CMK (cell line): ENCODE measurements around the gene RIMS4.
"Not testable (repeated sequence)": the region's sequence is repeated elsewhere in the genome, so short reads cannot be mapped to it uniquely, and the experiment has no call there.

Experiments used
- DNase-seq: peaks from one replicate; pipeline ENCODE4 v3.0.0-alpha.2; 2010; ENCODE audit warnings: low read depth

RIMS4 gene

GRCh38 chr20:44830523-44830922 is 20.2 kb upstream of the RIMS4 start:
- DNase-seq: no peak

DNA sequence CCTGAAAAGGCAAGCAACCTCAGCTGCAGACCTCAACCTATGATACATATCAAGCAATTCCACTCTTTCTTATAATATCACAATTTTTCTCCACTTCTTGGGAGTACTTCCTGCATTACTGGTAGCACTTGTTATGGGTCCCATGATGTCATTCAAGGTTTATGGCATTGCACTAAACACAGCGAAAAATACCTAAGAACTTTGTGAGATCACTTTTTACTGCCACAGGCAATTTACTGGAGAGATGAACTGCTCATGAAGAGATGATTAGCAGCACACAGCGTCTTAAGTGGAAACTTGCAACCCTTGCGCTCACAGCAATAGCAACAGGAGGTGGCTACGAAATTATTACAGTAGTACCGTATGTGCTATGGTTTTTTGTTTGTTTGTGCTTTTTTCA is 19.3 kb upstream of the RIMS4 start:
- no peak for DNase-seq

GRCh38 chr20:44828640-44829039 is 18.3 kb upstream of the RIMS4 start:
- no peak for DNase-seq

DNA sequence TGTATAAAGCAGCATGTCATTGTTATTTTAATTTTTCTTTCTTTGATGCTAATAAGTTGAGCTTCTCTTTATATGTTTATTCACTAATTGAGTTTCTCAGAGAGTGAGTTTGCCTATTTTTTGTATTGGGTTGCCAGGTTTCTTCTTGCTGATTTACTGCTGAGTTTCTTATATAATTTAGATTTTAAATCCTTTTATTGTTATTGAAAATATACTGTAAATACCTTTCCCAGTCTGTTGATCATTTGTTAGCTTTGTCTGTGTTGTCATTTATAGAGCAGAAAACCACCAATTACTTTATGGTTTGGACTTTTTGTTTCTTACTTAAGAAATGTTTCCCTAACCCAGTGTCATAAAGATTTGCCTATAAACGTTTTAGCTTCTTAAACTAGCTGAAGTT is 17.1 kb upstream of the RIMS4 start:
- no peak for DNase-seq

GRCh38 chr20:44821576-44821975 is 11.2 kb upstream of the RIMS4 start:
- not testable (repeated sequence) for DNase-seq

GRCh38 chr20:44819936-44820335 is 9.6 kb upstream of the RIMS4 start:
- DNase-seq: no peak

DNA sequence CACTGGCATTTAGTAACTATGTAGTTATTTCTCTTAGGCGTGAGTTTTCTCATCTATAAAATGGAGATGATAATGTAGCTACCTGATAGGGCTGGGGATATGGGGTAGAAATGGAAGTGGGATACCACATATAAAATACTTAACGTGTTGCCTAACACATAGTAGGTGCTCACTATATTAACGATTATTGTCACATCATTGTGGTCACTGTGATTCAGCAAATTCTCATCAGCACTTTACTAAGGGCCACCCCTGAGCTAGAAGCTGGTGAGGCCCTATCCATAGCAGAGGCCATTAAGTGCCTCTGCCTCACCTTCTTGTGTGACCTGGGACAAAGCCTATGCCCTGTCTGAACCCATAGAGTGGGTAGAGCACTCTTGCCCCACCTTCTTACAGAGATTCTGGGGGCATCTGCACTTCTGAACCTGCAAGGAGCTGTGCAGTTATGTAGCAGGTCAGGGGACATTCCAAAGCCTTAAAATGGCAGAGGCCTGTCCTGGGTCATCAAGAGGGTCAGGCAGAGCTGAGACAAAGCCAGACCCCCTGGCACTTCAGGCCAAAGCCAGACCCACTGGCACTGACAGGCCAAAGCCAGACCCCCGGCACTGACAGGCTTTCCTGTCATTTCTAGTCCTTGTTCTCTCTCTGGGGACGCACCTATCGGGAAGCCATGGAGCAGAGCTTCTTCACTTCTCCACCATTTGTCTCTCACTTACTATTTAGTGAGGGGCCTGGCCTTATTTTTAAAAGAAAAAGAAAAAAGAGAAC is 7.0 kb upstream of the RIMS4 start:
- DNase-seq: no peak

- DNase-seq: no peak
These were observed 4.6 kb upstream of the RIMS4 start for GRCh38 chr20:44814937-44815336.

GRCh38 chr20:44811150-44811685 is 872 bp upstream of the RIMS4 start:
- no peak for DNase-seq

DNA sequence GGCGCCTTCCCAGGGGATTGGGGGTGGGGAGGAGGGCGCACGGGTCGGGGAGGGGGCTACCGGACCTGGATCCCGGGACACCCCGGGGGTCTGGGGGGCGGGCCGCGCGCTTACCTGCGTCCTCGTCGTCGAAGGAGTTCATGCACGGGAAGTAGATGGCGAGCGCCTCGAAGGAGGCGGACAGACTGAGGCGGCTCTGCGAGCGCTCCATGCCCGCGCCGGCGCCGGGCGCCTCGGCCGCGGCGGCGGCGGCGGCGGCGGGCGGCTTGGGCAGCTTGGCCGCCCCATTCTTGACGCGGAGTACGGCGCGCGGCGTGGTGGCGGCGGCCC is 320 bp downstream of the RIMS4 start:
- no peak for DNase-seq

- no peak for DNase-seq
These were observed 826 bp downstream of the RIMS4 start for GRCh38 chr20:44809380-44810060.

DNA sequence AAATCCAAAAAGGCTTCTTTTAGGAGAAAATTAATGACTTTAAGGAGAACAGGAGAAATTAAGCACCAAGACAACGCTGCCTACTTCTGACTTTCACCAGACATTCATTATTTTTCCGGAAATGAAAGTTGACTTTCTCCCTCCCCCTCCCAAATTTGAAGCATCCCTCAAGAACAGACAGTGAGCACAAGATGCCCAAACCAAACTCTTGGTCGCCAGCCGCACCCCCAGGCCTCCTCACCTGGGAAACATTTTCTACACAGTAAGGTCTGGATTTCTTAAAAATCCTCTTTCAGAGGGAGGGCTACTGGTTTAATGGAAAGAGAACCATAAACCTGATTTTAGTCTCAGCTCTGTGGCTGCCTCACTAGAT is 2.7 kb downstream of the RIMS4 start:
- DNase-seq: no peak

GRCh38 chr20:44807051-44807683 is 3.2 kb downstream of the RIMS4 start:
- DNase-seq: no peak

- no peak for DNase-seq
These were observed 4.2 kb downstream of the RIMS4 start for GRCh38 chr20:44805979-44806620.

DNA sequence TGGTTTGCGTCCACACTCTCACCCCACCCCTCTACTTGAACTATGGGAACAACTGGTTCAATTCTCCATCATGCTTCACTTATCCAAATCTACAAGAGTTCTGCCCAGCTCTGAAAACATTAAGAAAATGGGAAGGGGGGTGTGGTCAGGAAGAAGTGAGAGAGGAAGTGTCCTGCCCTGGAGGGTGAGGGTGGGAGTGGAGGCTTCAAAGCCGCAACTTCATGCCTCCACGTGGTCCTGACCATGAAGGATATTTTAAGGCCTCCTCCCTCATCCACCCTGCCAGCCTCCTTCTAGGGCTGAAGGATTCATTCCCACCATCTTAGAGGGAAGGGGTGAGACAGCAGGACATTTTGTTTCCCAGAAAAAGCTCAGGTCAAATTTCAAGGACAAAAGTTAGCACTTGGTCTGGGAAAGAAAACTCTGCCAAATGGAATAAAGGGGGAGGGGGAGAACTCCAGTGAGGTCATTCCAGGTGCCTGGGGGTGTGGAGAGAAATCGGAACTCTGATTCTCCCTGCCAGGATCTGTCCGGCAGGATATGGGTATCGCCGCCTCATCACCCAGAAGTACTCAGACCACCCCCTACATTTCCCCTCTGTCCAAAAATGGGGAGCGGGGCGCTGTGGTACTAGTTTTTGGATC is 4.9 kb downstream of the RIMS4 start:
- DNase-seq: no peak

DNA sequence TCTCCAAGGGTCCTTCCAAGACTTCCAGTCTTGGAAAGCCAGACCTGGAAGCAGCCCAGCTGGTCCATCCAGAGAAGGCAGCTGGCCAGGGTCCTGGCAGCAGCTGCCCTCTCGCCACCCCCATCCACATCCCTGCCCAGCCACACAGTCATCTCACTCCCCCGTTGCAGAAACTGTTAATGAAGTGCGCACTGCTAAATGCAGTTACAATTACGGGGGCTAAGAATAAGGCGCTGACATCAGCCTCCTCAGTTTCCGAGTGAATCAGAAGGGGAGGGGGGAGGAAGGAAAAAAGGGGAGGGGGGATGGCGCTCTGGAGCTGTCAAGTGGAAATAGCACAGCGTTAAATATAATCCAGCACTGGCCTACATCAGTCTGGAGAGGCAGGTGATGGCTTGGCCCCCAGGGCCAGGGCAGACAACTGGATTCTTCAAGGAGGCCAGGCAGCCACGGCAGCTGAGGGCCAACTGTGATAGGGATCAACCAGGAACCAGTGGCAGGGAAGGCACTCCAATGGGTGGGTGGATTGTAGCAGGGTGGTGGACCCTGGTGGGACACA is 6.9 kb downstream of the RIMS4 start:
- no peak for DNase-seq

GRCh38 chr20:44802702-44803101 is 7.6 kb downstream of the RIMS4 start:
- no peak for DNase-seq

DNA sequence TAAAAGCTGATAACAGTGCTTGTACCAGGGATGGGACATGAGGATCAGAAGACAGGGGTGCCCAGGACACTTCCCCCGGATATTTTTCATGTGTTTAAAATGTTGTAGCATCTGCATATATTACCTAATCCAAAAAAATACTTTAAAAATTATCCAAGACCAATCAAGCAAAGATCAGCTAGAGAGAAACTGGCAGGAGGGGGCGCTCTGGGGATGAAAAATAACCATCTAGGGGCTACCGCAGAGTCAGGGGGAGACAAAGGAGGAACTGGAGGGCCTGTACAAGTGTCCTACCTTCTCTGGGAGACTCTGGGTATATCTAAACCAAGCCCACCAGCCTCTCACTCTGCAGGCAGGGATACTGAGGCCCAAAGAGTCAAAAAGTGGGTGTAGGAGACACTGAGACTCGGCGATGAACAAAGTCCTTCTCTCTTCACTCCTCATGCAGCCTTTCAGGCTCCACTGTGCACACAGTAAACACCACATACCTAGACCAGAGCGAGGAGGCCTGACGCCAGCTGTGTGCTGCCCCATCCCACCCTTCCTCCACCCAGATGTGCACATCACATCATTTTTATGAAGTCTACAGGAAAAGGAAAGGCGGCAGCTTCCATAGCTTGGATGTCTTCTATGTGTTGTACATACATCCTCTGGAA is 9.8 kb downstream of the RIMS4 start:
- DNase-seq: no peak

GRCh38 chr20:44799691-44800090 is 10.7 kb downstream of the RIMS4 start:
- DNase-seq: no peak

DNA sequence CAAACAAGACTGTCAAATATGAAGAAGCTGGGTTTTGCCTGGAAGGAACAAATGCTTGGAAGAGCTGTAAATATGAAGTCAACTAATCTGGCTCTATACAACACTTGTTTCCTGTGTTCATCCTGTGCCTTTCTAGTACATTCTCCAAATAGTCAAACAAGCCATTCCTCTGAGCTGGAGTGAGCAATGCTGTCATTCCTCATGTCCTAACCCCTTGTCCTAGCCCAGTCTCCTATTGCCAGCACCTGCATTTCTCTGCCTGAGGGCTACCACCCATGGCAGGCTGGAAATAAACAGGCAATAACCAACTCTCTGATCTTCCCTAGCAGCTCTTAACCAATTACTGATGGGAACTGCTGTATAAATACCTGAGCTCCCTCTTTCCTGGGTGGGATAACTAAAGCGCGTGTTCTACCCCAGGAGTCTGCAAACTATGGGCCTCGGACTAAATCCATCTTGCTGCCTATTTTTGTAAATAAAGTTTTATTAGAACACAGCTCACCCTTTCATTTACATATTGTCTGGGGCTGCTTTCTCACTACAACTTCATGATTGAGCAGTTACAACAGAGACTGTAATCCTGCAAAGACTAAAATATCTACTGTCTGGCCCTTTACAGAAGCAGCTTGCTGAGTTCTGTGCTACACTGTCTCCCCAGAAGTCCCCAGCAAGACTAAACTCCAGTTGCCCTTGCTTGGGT is 13.4 kb downstream of the RIMS4 start:
- DNase-seq: no peak

DNA sequence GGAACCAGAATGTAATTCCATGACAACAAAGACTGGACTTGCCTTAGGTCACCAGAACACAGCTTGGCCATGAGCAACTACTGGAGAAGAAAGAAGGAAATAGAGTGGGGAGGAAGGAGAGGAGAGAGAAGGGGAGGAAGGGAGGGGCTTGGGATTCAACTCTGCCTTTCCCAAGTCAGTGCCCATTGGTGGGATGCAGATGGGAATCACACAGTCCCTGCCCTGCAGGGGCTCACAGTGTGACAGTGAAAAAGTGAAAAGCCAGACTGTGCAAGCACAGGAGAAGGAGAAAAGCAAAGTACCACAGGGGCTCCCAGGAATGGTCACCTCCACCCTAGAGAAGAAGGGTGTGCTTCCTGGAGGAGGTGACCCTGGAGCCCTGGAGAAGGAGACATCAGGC is 14.0 kb downstream of the RIMS4 start:
- no peak for DNase-seq
